ENCODE data around the gene GPC3. TPM values are rescaled to one million over a fixed set of nuclear protein-coding genes. Genes with fewer than 3 reads are reported as not detected.

GPC3 gene
- total RNA-seq, 4 donors from 2014 or later = 1.4 to 5.8 (median 2.7) TPM

GRCh38 chrX:133972916-133973315, 12.5 kb downstream of the GPC3 start:
- Histone ChIP-seq H3K4me3 (no peak overlapping the region), H3K9me3 (no peaks in the 10 kb centered on the region), H3K36me3 (no peaks in the 10 kb centered on the region), H3K27ac (no peak overlapping the region), H3K4me1 (no peaks in the 10 kb centered on the region), H3K27me3 (peaks cover 0 to 8% (median 3%) of the 10 kb centered on the region in 3 donors)
- TF ChIP-seq CTCF (IDR thresholded peaks at IDR 0.05 in 4 of 5, conservative IDR thresholded peaks at IDR 0.05 in 1 of 5) (no peak), POLR2A (IDR thresholded peaks at IDR 0.05) (no peak)
- intact Hi-C loops (cut with DNase I; ENCODE audit: low total_unique reads) = no loop called here
- DNase-seq (no peak), ATAC-seq (no peak)
- in situ Hi-C loops (cut with MboI; ENCODE audit: low sequenced_read_pairs in 4 of 4) = no loop called here

- Histone ChIP-seq H3K4me3 (no peak overlapping the region), H3K36me3 (no peaks in the 10 kb centered on the region), H3K4me1 (no peaks in the 10 kb centered on the region), H3K9me3 (no peaks in the 10 kb centered on the region), H3K27ac (no peak overlapping the region), H3K27me3 (peaks cover 0 to 8% (median 6%) of the 10 kb centered on the region in 3 donors)
- DNase-seq (no peak), ATAC-seq (no peak)
- intact Hi-C loops (cut with DNase I; ENCODE audit: low total_unique reads) (no loop called here), in situ Hi-C loops (cut with MboI; ENCODE audit: low sequenced_read_pairs in 4 of 4) (no loop called here)
- TF ChIP-seq CTCF (IDR thresholded peaks at IDR 0.05 in 4 of 5, conservative IDR thresholded peaks at IDR 0.05 in 1 of 5) (no peak), POLR2A (IDR thresholded peaks at IDR 0.05) (no peak)
These were observed 13.8 kb downstream of the GPC3 start for GRCh38 chrX:133971586-133971985.

DNA sequence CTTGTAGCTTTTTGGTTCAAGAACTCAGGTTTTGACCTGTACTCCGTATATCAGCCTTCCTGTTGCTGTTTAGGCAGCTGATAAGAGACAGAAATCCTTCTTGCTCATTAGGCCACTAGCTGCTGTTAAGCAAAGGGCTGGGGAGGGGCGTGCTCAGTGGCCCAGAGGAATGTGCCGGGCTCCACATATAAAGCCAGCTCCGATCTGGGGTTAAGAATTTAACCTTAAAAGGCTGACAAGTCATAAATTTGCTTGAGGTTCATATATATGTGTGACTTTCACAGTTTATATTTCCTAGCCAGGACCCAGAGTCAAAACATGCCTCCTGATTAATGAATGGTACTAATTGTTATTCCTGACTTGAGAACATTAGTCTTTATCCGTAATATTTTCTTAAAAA, 15.3 kb downstream of the GPC3 start:
- DNase-seq (no peak), ATAC-seq (no peak)
- H3K4me1 ChIP-seq = no peaks in the 10 kb centered on the region
- H3K4me3 ChIP-seq = no peak overlapping the region
- H3K27me3 ChIP-seq = peaks cover 0 to 8% (median 6%) of the 10 kb centered on the region in 3 donors
- no peak for TF ChIP-seq POLR2A (IDR thresholded peaks at IDR 0.05)
- TF ChIP-seq CTCF (IDR thresholded peaks at IDR 0.05 in 4 of 5, conservative IDR thresholded peaks at IDR 0.05 in 1 of 5) = no peak
- H3K36me3 ChIP-seq = no peaks in the 10 kb centered on the region
- no peaks in the 10 kb centered on the region for H3K9me3 ChIP-seq
- intact Hi-C loops (cut with DNase I; ENCODE audit: low total_unique reads) (no loop called here), in situ Hi-C loops (cut with MboI; ENCODE audit: low sequenced_read_pairs in 4 of 4) (no loop called here)
- H3K27ac ChIP-seq = no peak overlapping the region

- ATAC-seq = no peak
- TF ChIP-seq CTCF (IDR thresholded peaks at IDR 0.05 in 4 of 5, conservative IDR thresholded peaks at IDR 0.05 in 1 of 5) (no peak), POLR2A (IDR thresholded peaks at IDR 0.05) (no peak)
- H3K4me1 ChIP-seq = no peaks in the 10 kb centered on the region
- H3K36me3 ChIP-seq = no peaks in the 10 kb centered on the region
- intact Hi-C loops (cut with DNase I; ENCODE audit: low total_unique reads) = no loop called here
- peaks cover 0 to 8% (median 6%) of the 10 kb centered on the region in 3 donors for H3K27me3 ChIP-seq
- H3K4me3 ChIP-seq = no peak overlapping the region
- no peak overlapping the region for H3K27ac ChIP-seq
- DNase-seq = no peak
- H3K9me3 ChIP-seq = no peaks in the 10 kb centered on the region
- in situ Hi-C loops (cut with MboI; ENCODE audit: low sequenced_read_pairs in 4 of 4) = no loop called here
These were observed 16.2 kb downstream of the GPC3 start for GRCh38 chrX:133969191-133969590.

GRCh38 chrX:133968109-133968508, 17.3 kb downstream of the GPC3 start:
- Histone ChIP-seq H3K4me1 (no peaks in the 10 kb centered on the region), H3K36me3 (no peaks in the 10 kb centered on the region), H3K4me3 (no peak overlapping the region), H3K27me3 (peaks cover 0 to 8% (median 6%) of the 10 kb centered on the region in 3 donors), H3K9me3 (no peaks in the 10 kb centered on the region), H3K27ac (no peak overlapping the region)
- in situ Hi-C loops (cut with MboI; ENCODE audit: low sequenced_read_pairs in 4 of 4) = no loop called here
- DNase-seq (no peak), ATAC-seq (no peak)
- intact Hi-C loops (cut with DNase I; ENCODE audit: low total_unique reads) = no loop called here
- TF ChIP-seq POLR2A (IDR thresholded peaks at IDR 0.05) (no peak), CTCF (IDR thresholded peaks at IDR 0.05 in 4 of 5, conservative IDR thresholded peaks at IDR 0.05 in 1 of 5) (no peak)
